ENCODE measurements around the gene CDK5. TPM values are rescaled to one million over a fixed set of nuclear protein-coding genes. Genes with fewer than 3 reads are reported as not detected.

The CDK5 gene
- total RNA-seq, 2 donors from 2014 or later: 13.0 to 19.4 TPM

DNA sequence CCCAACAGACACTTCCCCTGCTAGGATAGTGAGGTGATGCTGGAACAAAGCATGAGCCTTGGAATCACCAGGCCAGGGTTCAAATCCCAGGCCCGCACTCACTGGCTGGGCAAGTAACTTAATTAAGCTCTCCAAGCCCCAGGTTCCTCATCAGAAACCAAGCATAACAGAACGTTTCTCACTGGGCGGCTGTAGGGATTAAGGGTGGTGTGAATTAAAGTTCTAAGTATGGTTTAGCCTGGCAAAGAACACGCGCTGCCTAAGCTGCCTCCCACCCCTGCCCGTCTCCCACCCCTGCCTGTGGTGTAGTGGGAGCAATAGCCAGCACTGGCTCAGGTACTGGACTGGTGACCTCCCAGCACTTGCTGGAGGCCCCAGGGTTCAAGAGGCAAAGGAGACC lies 7.3 kb upstream of the CDK5 start:
- Mint-ChIP-seq H3K36me3 (no peaks in the 10 kb centered on the region), H3K27ac (peak overlapping the region in 1 of 2 donors; percentile 53), H3K9me3 (no peaks in the 10 kb centered on the region)
- ATAC-seq: no peak
- no peak for DNase-seq (ENCODE audit: low spot score in 2 of 2)

DNA sequence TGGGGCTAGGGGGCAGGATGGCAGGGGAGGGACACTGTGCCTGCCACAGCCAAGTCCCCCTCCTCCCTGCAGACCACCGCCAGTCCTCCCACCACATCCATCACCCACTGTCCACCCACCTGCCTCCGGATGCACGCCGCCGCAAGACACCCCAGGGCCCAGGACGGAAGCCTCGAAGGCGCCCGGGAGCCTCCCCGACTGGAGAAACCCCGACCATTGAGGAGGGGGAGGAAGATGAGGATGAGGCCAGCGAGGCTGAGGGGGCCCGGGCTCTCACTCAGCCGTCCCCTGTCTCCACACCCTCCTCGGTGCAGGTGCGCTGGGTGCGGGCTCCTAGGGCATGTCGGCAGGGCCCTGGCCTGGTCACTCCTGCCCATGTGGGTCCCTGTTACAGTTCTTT lies 6.8 kb upstream of the CDK5 start:
- Mint-ChIP-seq H3K9me3 (no peaks in the 10 kb centered on the region), H3K36me3 (no peaks in the 10 kb centered on the region), H3K27ac (no peak overlapping the region)
- DNase-seq (ENCODE audit: low spot score in 2 of 2): no peak
- no peak for ATAC-seq

DNA sequence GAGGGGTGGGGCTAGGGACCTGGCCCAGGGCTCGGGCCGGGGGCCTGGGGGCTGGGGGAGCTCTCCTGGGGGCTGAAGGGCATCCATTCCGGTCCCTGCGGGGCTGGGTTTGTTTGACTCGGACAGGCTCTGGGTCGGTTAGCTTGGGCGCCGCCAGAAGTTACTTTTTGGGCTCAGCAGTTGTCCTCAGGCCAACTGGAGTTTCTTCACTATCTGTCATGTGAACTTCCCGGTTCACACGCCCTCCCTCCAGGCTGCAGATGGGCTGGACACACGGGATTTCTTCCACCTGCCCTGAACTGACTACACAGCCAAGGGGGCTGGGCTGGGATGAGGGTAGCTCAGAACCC lies 5.5 kb upstream of the CDK5 start:
- DNase-seq (ENCODE audit: low spot score in 2 of 2): no peak
- no peaks in the 10 kb centered on the region for H3K36me3 Mint-ChIP-seq
- peak overlapping the region in 1 of 2 donors; percentile 36 for H3K27ac Mint-ChIP-seq
- no peaks in the 10 kb centered on the region for H3K9me3 Mint-ChIP-seq
- no peak for ATAC-seq

DNA sequence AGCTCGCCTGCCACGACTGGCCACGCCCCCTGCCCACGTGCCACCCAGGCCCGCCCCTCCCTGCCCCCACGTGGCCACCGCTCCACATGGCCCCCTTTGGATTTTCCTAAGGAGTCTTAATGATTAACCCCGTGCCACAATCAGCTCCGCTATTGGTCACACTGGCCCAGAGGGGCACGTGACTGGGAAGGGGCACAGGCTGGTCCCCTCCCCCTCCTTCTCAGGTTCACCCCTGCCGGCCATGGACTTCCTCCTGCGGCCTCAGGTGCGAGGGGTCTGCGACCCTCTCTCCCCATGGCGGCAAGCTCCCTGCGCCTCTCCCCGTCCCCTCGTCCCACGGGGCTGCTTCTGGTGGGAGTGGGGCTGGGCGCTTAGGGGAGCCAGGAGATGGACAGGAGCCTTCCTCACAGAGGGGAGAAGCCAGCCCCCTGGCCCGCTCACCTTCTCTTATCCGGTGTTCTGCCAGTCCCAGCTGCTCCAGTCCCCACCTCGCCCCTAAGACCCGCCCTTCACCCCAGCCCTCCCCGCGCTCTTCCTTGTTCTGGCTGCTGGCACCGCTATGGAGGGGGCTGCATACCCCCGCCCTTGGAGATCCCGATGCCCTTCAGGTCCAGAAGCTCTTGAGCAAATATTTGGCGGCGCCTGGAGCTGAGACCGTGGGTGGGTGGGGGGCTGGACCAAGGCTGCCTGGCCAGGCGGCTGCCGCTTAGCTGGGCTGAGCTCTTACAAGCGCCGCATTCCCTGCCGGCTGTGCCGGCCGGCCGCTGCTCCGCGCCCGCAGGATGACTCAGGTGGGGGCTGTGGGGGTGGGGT lies 4.9 kb upstream of the CDK5 start:
- no peaks in the 10 kb centered on the region for H3K9me3 Mint-ChIP-seq
- ATAC-seq (no peak), DNase-seq (ENCODE audit: low spot score in 2 of 2) (no peak)
- no peak overlapping the region for H3K27ac Mint-ChIP-seq
- no peaks in the 10 kb centered on the region for H3K36me3 Mint-ChIP-seq

DNA sequence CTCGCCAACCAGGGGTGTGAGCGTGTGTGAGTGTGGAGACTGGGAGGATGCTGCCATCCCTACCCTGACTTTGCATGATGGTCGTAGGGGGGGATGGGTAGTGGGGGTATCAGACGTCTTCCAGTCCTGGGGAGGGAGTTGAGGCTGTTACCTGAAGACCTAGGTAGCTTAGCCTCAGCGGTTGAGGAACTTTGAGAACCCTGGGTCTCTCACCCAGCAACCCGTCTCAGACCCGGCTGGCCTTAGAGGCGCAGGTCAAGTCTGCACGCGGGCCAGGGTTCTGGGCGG lies 4.4 kb upstream of the CDK5 start:
- DNase-seq (ENCODE audit: low spot score in 2 of 2) (no peak), ATAC-seq (no peak)
- Mint-ChIP-seq H3K27ac (peak overlapping the region in 1 of 2 donors; percentile 67), H3K36me3 (no peaks in the 10 kb centered on the region), H3K9me3 (no peaks in the 10 kb centered on the region)

DNA sequence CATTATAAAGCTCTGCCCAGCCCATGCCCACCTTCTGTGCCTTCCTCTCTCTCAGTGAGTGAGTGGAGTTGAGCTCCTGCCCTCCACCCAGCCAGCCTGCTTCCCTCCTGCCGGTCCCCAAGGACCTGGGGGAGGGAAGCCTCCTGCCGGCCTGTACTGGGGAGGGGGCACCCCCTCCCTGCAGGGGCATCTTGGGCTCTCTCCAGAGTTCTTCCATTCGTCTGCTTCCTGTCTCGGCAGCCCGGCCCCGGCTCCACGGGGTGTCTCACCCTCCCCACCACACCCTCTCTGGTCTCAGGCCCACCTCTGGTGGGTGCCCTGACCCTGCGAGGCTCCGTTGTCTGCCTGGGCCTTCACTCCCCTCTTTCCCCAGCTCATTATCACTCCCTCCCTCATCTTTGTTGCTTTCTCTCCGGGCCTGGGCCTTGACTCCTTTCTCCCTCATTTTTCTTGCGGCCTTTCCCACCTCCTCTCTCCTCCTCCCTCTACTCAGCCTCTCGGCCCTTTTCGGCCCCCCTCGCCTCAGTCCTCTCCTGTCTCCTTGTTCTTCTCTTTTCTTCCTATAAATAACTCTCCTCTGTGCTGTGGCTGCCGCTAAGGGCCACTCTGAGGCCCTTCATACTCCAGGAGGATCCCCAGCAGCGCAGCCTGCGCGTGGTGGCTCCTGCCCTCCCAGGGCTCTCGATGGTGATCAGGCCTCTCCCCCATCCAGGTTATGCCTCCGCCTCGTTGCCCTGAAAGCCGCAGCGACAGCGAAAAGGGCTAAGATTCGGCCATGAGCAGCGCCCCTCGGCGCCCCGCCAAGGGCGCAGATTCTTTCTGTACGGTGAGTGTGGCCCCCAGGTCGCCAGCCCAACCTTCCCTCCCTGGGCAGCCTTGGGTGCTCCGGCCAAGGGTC lies 3.8 kb upstream of the CDK5 start:
- no peak for DNase-seq (ENCODE audit: low spot score in 2 of 2)
- no peaks in the 10 kb centered on the region for H3K9me3 Mint-ChIP-seq
- no peak for ATAC-seq
- peak overlapping the region; percentile 5 to 67 for H3K27ac Mint-ChIP-seq
- no peaks in the 10 kb centered on the region for H3K36me3 Mint-ChIP-seq

DNA sequence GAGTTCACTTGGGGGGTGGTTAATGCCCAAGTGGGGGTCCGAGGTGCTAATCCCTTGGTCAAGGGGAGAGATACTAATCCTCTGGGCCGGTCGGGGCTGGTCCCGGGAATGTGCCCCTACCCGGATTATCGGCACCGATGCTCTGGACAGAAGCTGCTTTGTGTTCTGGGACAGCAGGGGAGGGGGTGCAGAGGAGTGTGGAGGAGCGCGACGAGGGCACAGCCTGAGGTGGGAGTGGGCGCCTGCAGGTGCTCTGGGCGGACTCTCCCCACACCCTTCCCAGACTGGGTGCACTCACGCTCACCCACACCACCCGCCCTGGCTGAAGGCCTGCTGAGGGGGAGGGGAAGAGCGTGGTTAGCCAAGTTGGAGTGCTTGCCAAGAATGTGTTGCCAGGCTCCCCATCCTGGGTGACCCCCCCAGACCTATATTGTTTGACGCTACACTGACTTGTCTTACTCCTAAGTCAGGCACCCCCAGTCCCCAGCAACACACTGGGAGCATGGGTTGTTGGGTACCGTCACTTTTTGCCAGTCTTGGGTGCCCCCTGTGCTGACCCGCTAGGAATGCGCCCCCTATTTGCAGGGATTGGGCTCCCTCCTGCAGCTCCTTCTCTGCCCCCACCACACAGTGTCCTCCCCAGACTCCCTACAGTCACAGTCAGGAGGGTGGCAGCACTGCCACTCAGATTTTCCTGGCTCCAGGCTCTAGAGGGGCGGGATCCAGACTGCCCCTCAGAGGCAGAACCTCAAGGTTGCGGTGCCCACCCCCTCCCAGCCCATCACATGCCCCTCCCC lies 2.9 kb upstream of the CDK5 start:
- no peak for DNase-seq (ENCODE audit: low spot score in 2 of 2)
- Mint-ChIP-seq H3K36me3 (no peaks in the 10 kb centered on the region), H3K9me3 (no peaks in the 10 kb centered on the region), H3K27ac (peak overlapping the region; percentile 86 to 90)
- ATAC-seq: no peak

DNA sequence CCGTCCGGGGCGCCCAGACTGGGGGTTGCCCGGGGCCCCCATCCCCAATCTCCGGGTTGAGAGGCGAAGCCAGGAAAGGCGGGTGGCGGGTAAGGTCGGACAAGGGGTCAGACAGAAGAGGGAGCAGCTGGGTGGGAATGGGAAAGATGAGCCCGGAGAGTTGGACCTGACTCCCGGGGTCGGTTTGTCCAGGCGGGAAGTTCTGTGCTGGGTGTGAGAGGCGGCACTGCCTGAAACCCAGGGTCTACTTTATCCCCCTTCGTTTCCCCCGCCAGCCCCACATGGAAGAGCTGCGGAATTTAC lies 2.4 kb upstream of the CDK5 start:
- DNase-seq (ENCODE audit: low spot score in 2 of 2) (no peak), ATAC-seq (no peak)
- no peaks in the 10 kb centered on the region for H3K9me3 Mint-ChIP-seq
- no peaks in the 10 kb centered on the region for H3K36me3 Mint-ChIP-seq
- peak overlapping the region; percentile 79 to 86 for H3K27ac Mint-ChIP-seq

DNA sequence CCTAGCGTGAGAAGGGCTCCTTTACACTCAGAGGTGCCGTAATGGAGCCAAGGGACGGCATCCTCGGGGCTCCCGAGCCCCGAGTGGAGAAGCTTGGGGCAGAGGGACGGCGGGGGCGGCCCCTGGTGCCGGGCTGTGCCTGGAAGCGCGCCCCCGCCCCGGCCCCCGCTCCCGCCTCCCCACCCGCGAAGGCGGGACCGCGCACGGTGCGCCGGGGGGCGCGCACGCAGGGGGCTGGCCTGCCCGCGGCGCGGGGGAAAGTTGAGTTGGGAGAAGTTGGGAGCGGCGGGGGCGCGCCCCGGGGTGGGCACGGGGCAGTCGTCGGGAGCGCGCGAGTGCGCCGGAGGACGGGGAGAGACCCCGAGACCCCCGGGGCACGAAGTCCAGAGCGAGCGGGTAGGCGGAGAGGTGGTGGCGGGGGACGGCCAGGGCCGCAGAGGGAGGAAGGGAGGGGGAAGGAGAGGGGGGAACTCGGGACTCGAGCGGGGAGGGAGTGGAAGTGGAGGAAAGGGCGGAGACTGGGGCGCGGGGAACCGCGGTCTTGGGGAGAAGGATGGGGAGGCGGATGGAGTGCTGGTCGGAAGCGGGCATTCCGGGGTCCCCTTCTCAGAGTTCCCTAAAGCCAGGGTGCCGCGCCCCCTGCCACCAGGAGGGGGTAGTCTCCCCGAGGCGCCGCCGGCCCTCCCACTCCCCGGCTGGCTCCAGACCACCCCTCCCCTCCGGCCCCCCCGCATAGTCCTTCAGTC lies 1.8 kb upstream of the CDK5 start, which contains the start of gene SLC4A2:
TSS of gene SLC4A2 (plus strand) at position 223 of the 746 bp plus-strand sequence. CDS start 2,399 bp downstream, outside the sequence.
- peak; percentile 13 to 25 for ATAC-seq
- peak; percentile 73 to 75 for DNase-seq (ENCODE audit: low spot score in 2 of 2)
- Mint-ChIP-seq H3K27ac (peak within 1 kb of the TSS; percentile 86 to 92), H3K9me3 (no peaks in the 10 kb centered on the region), H3K36me3 (no peaks in the 10 kb centered on the region)

DNA sequence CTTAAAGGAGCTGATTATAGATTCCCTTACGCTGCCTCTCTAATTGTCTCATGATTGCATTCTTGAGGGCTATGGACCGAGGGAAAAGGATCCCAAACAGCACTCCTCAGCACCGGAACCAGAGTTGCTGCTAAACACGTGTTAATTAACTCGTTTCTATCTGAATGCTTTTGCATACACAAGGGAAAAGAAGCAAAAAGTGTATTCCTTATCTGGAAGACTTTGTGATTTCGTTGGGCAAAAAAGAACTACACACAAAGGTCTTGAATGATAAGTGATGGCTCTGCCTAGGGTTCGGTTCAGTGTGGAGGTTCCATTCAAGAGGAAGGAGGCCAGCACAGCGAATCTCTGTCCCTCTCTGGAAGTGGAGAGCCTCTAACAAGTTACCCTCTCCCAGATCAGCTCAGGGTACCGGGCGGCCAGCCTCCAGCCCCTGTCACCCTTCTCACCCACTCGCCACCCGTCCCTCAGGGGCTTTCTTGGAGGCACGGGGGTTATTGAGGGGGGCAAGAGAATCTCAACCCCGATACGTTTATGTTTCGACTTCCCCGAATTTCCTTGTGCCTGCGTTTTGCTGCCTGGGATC lies 1.2 kb upstream of the CDK5 start:
- ATAC-seq: no peak
- Mint-ChIP-seq H3K36me3 (no peaks in the 10 kb centered on the region), H3K27ac (peak overlapping the region; percentile 86 to 90), H3K9me3 (no peaks in the 10 kb centered on the region)
- peak in 1 of 2 donors; percentile 33 for DNase-seq (ENCODE audit: low spot score in 2 of 2)

DNA sequence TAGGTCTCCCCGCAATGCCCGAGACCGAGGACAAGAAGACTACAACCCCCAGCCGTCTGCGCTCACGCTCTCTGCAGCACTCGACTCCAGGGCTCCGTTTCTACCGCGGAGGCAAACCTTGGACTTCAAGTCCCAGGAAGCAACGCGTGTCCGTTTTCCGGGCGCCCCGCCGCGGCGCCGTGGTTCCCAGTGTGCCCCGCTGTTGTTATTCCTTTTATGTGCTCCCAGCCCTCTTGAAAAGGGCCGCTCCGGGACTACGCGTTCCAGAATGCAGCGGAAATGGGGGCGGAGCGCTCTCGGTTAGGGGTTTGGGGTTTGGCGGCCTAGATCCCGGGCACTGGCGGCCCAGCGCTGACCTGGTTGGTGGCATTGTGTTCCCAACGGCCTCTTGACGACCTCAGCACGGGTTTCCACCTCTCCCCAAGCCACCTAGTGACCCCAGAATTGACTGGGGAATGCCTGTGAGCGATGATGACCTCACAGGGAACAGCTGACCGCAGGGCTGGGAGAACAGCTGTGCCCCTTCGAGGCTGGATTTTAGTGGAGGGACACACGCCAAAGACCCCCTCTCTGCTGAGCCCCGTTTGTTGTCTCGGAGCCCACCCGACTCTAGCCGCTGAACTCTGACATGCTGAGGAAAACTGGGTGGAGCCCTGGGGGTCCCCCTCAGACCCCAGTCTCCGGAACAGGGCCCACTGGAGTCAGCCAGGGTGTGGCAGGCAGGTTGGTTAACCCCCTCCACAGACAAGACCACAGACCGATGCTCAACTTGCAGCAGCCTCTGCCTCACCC lies 488 bp upstream of the CDK5 start:
- no peaks in the 10 kb centered on the region for H3K9me3 Mint-ChIP-seq
- DNase-seq (ENCODE audit: low spot score in 2 of 2): peak; percentile 93
- no peaks in the 10 kb centered on the region for H3K36me3 Mint-ChIP-seq
- peak; percentile 92 to 95 for ATAC-seq
- H3K27ac Mint-ChIP-seq: peak overlapping the region; percentile 86 to 90

DNA sequence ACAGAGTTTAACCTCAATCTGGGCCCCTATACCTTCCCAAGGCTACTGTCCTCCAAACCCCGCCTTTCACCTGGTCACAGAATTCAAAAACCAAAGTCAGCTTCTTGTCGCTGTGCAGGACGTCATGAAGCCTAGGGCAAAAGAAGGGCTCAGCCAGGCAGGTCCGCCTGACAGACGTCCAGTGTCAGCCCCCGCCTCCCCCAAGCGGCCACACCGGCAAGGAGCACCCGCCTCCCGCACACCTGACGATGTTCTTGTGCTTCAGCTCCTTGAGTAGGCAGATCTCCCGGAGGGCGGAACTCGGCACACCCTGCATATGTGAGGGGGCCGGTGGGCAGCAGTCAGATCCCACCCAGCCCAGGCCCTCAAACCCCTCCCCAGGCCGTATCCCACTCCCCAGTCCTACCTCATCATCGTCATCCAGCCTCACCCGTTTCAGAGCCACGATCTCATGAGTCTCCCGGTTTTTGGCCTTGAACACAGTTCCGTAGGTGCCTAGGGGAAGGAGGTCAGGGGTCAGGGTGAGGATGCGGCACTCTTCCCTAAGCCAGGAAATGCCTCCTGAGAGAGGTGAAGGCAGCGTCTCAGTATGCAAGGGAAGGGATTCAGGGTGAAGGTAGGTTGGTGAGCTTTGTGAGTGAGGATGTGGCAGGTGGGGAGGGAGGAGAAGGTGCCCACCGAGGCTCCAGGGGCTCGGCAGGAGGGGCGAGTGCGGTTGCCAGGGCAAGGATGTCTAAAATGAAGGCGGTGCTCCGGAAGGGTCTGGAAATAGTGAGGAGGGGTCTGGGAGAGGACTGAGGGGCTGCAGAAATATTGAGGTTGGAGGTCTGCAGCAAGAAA lies 811 bp downstream of the CDK5 start:
- ATAC-seq (no peak), DNase-seq (ENCODE audit: low spot score in 2 of 2) (no peak)
- no peaks in the 10 kb centered on the region for H3K9me3 Mint-ChIP-seq
- peak overlapping the region; percentile 33 to 86 for H3K27ac Mint-ChIP-seq
- H3K36me3 Mint-ChIP-seq: no peaks in the 10 kb centered on the region

DNA sequence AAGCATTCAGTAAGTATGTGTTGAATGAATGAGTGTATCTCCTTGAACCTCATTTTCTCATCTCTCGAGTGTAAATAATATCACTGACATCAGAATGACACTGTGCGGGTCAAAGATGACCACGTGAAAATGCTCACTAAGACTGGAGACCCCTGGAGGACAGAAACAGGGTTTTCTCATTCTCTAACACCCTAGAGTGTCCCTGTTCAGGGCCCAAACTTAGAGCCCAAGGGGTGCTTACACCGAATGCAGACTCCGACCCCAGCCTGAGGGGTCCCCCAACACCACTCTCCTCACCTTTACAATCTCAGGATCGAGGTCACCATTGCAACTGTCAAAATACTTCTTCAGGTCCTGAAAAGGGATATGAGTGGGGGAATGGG lies 1.4 kb downstream of the CDK5 start:
- Mint-ChIP-seq H3K27ac (no peak overlapping the region), H3K9me3 (no peaks in the 10 kb centered on the region), H3K36me3 (no peaks in the 10 kb centered on the region)
- ATAC-seq: no peak
- no peak for DNase-seq (ENCODE audit: low spot score in 2 of 2)

DNA sequence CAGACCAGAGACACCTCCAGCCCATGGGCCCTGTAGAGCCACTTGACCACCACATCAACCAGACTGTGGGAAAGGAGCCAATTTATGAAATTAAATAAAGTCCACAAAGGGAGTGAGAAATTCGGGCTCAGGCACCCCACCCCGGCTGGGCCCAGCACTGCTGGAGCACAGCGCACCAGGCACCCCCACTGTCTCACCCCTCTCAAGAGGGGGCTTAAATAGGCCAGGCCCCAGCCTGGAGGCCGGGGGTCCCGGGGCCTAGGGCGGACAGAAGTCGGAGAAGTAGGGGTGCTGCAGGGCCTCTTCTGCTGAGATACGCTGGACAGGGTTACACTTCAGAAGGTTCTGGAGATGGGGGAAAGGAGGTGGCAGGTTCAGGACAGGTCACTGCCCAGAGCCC lies 3.9 kb downstream of the CDK5 start:
- ATAC-seq (no peak), DNase-seq (ENCODE audit: low spot score in 2 of 2) (no peak)
- Mint-ChIP-seq H3K36me3 (no peaks in the 10 kb centered on the region), H3K9me3 (no peaks in the 10 kb centered on the region), H3K27ac (no peak overlapping the region)

DNA sequence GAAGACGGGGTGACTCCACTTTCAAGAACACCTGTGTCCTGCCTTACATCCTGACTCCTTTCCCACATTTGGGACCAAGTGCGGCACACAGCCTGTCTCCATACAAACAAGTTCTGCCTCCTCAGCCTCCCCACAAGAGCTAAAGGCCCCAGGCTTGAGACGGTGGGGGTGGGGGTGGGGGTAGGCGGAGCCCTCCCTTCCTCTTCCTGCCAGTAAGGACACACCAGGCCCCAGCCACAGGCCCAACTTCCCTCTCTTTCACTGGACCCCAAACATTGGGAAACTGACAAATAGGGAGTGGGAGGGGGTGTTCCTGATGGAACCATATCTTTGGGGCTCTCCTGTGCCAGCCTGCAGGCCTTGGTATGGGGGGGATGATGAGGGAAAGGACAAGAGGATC lies 4.6 kb downstream of the CDK5 start:
- ATAC-seq (no peak), DNase-seq (ENCODE audit: low spot score in 2 of 2) (no peak)
- Mint-ChIP-seq H3K27ac (no peak overlapping the region), H3K36me3 (no peaks in the 10 kb centered on the region), H3K9me3 (no peaks in the 10 kb centered on the region)
